Testis (tissue), 2 donors: ENCODE measurements around the gene PLCB2.

Source experiments
- POLR2A ChIP-seq: fragments of 450-650 bp; IDR thresholded peaks from one replicate; pipeline ENCODE4 v1.6.1; 2017; ENCODE audit warnings: antibody characterized with exemption, mild to moderate bottlenecking, moderate library complexity
- TF ChIP-seq, protein P1 (sequence below), 3 experiments: fragments of 450-650 bp in 2 of 3; fragments of 200-600 bp in 1 of 3; sonication (generic) in 1 of 3; IDR thresholded peaks; one replicate each; pipeline ENCODE4 v1.5.1; 2016 to 2019; ENCODE audit warnings: antibody characterized with exemption in 3 of 3, mild to moderate bottlenecking in 2 of 3, moderate library complexity in 1 of 3

DNA sequence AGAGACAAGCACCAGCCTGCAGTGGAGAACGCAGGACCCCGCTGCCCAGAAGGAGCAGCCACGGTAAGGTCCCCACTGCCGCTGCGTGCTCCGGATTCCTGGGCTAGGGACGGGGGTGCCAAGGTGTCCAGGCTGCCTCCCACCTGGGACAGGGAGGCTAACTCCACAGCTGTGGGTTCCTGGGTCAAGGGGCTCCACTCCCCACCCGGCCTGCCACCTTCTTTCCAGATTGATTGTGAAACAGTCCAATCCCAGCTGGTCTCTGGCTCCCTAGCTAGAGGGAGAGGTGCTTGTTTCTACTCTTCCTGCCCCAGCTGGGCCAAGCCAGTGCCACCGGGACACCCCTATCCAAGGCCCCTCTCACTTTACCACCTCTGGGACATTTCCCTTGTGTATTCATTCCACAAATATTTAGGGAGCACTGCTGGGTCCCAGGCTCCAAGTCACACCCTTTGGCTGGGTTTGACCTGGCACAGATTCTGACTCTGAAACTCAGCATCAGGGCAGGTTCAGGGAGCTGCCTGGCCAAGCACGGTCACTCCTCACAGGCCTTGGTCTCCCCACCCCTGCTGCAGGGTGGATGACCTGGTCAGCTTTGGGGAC, 67.0 kb downstream of the PLCB2 start:
- TF ChIP-seq, protein P1, sequence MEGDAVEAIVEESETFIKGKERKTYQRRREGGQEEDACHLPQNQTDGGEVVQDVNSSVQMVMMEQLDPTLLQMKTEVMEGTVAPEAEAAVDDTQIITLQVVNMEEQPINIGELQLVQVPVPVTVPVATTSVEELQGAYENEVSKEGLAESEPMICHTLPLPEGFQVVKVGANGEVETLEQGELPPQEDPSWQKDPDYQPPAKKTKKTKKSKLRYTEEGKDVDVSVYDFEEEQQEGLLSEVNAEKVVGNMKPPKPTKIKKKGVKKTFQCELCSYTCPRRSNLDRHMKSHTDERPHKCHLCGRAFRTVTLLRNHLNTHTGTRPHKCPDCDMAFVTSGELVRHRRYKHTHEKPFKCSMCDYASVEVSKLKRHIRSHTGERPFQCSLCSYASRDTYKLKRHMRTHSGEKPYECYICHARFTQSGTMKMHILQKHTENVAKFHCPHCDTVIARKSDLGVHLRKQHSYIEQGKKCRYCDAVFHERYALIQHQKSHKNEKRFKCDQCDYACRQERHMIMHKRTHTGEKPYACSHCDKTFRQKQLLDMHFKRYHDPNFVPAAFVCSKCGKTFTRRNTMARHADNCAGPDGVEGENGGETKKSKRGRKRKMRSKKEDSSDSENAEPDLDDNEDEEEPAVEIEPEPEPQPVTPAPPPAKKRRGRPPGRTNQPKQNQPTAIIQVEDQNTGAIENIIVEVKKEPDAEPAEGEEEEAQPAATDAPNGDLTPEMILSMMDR (IDR thresholded peaks at IDR 0.05): no peak
- no peak for TF ChIP-seq POLR2A
